HG02973 (cell line): ENCODE results near the gene LTB4R.

Experiments used
- ATAC-seq: cut with Tn5 transposase; IDR thresholded peaks from one replicate; pipeline ENCODE4 v1.9.1; 2021; ENCODE audit warnings: moderate library complexity; ENCODE audit not compliant: unreplicated experiment

Gene LTB4R

GRCh38 chr14:24366721-24367513 lies 55.6 kb downstream of the LTB4R start:
- peak; percentile 50 for ATAC-seq
